ENCODE data around the gene GATB.

GATB gene

GRCh38 chr4:151669990-151670389, 90.8 kb downstream of the GATB start:
- H3K36me3 ChIP-seq (ENCODE audit: control insufficient read depth in 2 of 2, insufficient read depth in 2 of 2, low read length in 2 of 2), result peaks cover 10 to 18% of the 10 kb centered on the region in 2 donors
- no peaks in the 10 kb centered on the region for H3K4me1 ChIP-seq (ENCODE audit: control insufficient read depth in 2 of 2, insufficient read depth in 2 of 2, low read length in 2 of 2)
- H3K9ac ChIP-seq (ENCODE audit: low read depth in 1 of 2, low read length in 2 of 2), result no peak overlapping the region
- no peaks in the 10 kb centered on the region for H3K9me3 ChIP-seq (ENCODE audit: control insufficient read depth in 2 of 2, low read length in 2 of 2)
- H3K27ac ChIP-seq (ENCODE audit: low read depth in 2 of 2, low read length in 2 of 2), result no peak overlapping the region
- H3K4me3 ChIP-seq (ENCODE audit: low read length in 2 of 2), result no peak overlapping the region
- no peaks in the 10 kb centered on the region for H3K27me3 ChIP-seq (ENCODE audit: control insufficient read depth in 2 of 2, insufficient read depth in 2 of 2, low read length in 2 of 2)

- no peak overlapping the region for H3K27ac ChIP-seq (ENCODE audit: low read depth in 2 of 2, low read length in 2 of 2)
- peaks cover 10 to 26% of the 10 kb centered on the region in 2 donors for H3K36me3 ChIP-seq (ENCODE audit: control insufficient read depth in 2 of 2, insufficient read depth in 2 of 2, low read length in 2 of 2)
- no peak overlapping the region for H3K4me3 ChIP-seq (ENCODE audit: low read length in 2 of 2)
- H3K9ac ChIP-seq (ENCODE audit: low read depth in 1 of 2, low read length in 2 of 2), result no peak overlapping the region
- H3K9me3 ChIP-seq (ENCODE audit: control insufficient read depth in 2 of 2, low read length in 2 of 2), result no peaks in the 10 kb centered on the region
- no peaks in the 10 kb centered on the region for H3K4me1 ChIP-seq (ENCODE audit: control insufficient read depth in 2 of 2, insufficient read depth in 2 of 2, low read length in 2 of 2)
- H3K27me3 ChIP-seq (ENCODE audit: control insufficient read depth in 2 of 2, insufficient read depth in 2 of 2, low read length in 2 of 2), result no peaks in the 10 kb centered on the region
Observed at GRCh38 chr4:151668689-151669402, 92.0 kb downstream of the GATB start.

GRCh38 chr4:151667666-151668065, 93.1 kb downstream of the GATB start:
- Histone ChIP-seq H3K27me3 (ENCODE audit: control insufficient read depth in 2 of 2, insufficient read depth in 2 of 2, low read length in 2 of 2) (no peaks in the 10 kb centered on the region), H3K4me3 (ENCODE audit: low read length in 2 of 2) (no peak overlapping the region), H3K27ac (ENCODE audit: low read depth in 2 of 2, low read length in 2 of 2) (no peak overlapping the region), H3K36me3 (ENCODE audit: control insufficient read depth in 2 of 2, insufficient read depth in 2 of 2, low read length in 2 of 2) (peaks cover 14 to 29% of the 10 kb centered on the region in 2 donors), H3K4me1 (ENCODE audit: control insufficient read depth in 2 of 2, insufficient read depth in 2 of 2, low read length in 2 of 2) (no peaks in the 10 kb centered on the region), H3K9me3 (ENCODE audit: control insufficient read depth in 2 of 2, low read length in 2 of 2) (no peaks in the 10 kb centered on the region), H3K9ac (ENCODE audit: low read depth in 1 of 2, low read length in 2 of 2) (no peak overlapping the region)

- no peaks in the 10 kb centered on the region for H3K27me3 ChIP-seq (ENCODE audit: control insufficient read depth in 2 of 2, insufficient read depth in 2 of 2, low read length in 2 of 2)
- no peak overlapping the region for H3K27ac ChIP-seq (ENCODE audit: low read depth in 2 of 2, low read length in 2 of 2)
- H3K36me3 ChIP-seq (ENCODE audit: control insufficient read depth in 2 of 2, insufficient read depth in 2 of 2, low read length in 2 of 2), result peaks cover 14 to 29% of the 10 kb centered on the region in 2 donors
- no peak overlapping the region for H3K9ac ChIP-seq (ENCODE audit: low read depth in 1 of 2, low read length in 2 of 2)
- H3K4me1 ChIP-seq (ENCODE audit: control insufficient read depth in 2 of 2, insufficient read depth in 2 of 2, low read length in 2 of 2), result no peaks in the 10 kb centered on the region
- no peak overlapping the region for H3K4me3 ChIP-seq (ENCODE audit: low read length in 2 of 2)
- H3K9me3 ChIP-seq (ENCODE audit: control insufficient read depth in 2 of 2, low read length in 2 of 2), result no peaks in the 10 kb centered on the region
Observed at GRCh38 chr4:151667048-151667447, 93.8 kb downstream of the GATB start.

GRCh38 chr4:151666501-151666900, 94.3 kb downstream of the GATB start:
- Histone ChIP-seq H3K4me1 (ENCODE audit: control insufficient read depth in 2 of 2, insufficient read depth in 2 of 2, low read length in 2 of 2) (no peaks in the 10 kb centered on the region), H3K27ac (ENCODE audit: low read depth in 2 of 2, low read length in 2 of 2) (no peak overlapping the region), H3K9me3 (ENCODE audit: control insufficient read depth in 2 of 2, low read length in 2 of 2) (no peaks in the 10 kb centered on the region), H3K36me3 (ENCODE audit: control insufficient read depth in 2 of 2, insufficient read depth in 2 of 2, low read length in 2 of 2) (peaks cover 14 to 29% of the 10 kb centered on the region in 2 donors), H3K27me3 (ENCODE audit: control insufficient read depth in 2 of 2, insufficient read depth in 2 of 2, low read length in 2 of 2) (no peaks in the 10 kb centered on the region), H3K4me3 (ENCODE audit: low read length in 2 of 2) (no peak overlapping the region), H3K9ac (ENCODE audit: low read depth in 1 of 2, low read length in 2 of 2) (no peak overlapping the region)

- Histone ChIP-seq H3K9ac (ENCODE audit: low read depth in 1 of 2, low read length in 2 of 2) (no peak overlapping the region), H3K36me3 (ENCODE audit: control insufficient read depth in 2 of 2, insufficient read depth in 2 of 2, low read length in 2 of 2) (peaks cover 14 to 26% of the 10 kb centered on the region in 2 donors), H3K27me3 (ENCODE audit: control insufficient read depth in 2 of 2, insufficient read depth in 2 of 2, low read length in 2 of 2) (no peaks in the 10 kb centered on the region), H3K4me3 (ENCODE audit: low read length in 2 of 2) (no peak overlapping the region), H3K9me3 (ENCODE audit: control insufficient read depth in 2 of 2, low read length in 2 of 2) (no peaks in the 10 kb centered on the region), H3K4me1 (ENCODE audit: control insufficient read depth in 2 of 2, insufficient read depth in 2 of 2, low read length in 2 of 2) (no peaks in the 10 kb centered on the region), H3K27ac (ENCODE audit: low read depth in 2 of 2, low read length in 2 of 2) (no peak overlapping the region)
Observed at GRCh38 chr4:151665785-151666127, 95.1 kb downstream of the GATB start.

GRCh38 chr4:151665022-151665784, 95.6 kb downstream of the GATB start:
- Histone ChIP-seq H3K27me3 (ENCODE audit: control insufficient read depth in 2 of 2, insufficient read depth in 2 of 2, low read length in 2 of 2) (no peaks in the 10 kb centered on the region), H3K4me1 (ENCODE audit: control insufficient read depth in 2 of 2, insufficient read depth in 2 of 2, low read length in 2 of 2) (no peaks in the 10 kb centered on the region), H3K36me3 (ENCODE audit: control insufficient read depth in 2 of 2, insufficient read depth in 2 of 2, low read length in 2 of 2) (peaks cover 14 to 26% of the 10 kb centered on the region in 2 donors), H3K9me3 (ENCODE audit: control insufficient read depth in 2 of 2, low read length in 2 of 2) (no peaks in the 10 kb centered on the region), H3K4me3 (ENCODE audit: low read length in 2 of 2) (no peak overlapping the region), H3K9ac (ENCODE audit: low read depth in 1 of 2, low read length in 2 of 2) (no peak overlapping the region), H3K27ac (ENCODE audit: low read depth in 2 of 2, low read length in 2 of 2) (no peak overlapping the region)

- Histone ChIP-seq H3K36me3 (ENCODE audit: control insufficient read depth in 2 of 2, insufficient read depth in 2 of 2, low read length in 2 of 2) (peaks cover 13 to 22% of the 10 kb centered on the region in 2 donors), H3K9ac (ENCODE audit: low read depth in 1 of 2, low read length in 2 of 2) (no peak overlapping the region), H3K4me3 (ENCODE audit: low read length in 2 of 2) (no peak overlapping the region), H3K9me3 (ENCODE audit: control insufficient read depth in 2 of 2, low read length in 2 of 2) (no peaks in the 10 kb centered on the region), H3K4me1 (ENCODE audit: control insufficient read depth in 2 of 2, insufficient read depth in 2 of 2, low read length in 2 of 2) (no peaks in the 10 kb centered on the region), H3K27me3 (ENCODE audit: control insufficient read depth in 2 of 2, insufficient read depth in 2 of 2, low read length in 2 of 2) (no peaks in the 10 kb centered on the region), H3K27ac (ENCODE audit: low read depth in 2 of 2, low read length in 2 of 2) (no peak overlapping the region)
Observed at GRCh38 chr4:151664289-151664688, 96.5 kb downstream of the GATB start.

GRCh38 chr4:151663109-151663508, 97.7 kb downstream of the GATB start:
- H3K9me3 ChIP-seq (ENCODE audit: control insufficient read depth in 2 of 2, low read length in 2 of 2), result no peaks in the 10 kb centered on the region
- no peaks in the 10 kb centered on the region for H3K27me3 ChIP-seq (ENCODE audit: control insufficient read depth in 2 of 2, insufficient read depth in 2 of 2, low read length in 2 of 2)
- no peak overlapping the region for H3K27ac ChIP-seq (ENCODE audit: low read depth in 2 of 2, low read length in 2 of 2)
- no peaks in the 10 kb centered on the region for H3K4me1 ChIP-seq (ENCODE audit: control insufficient read depth in 2 of 2, insufficient read depth in 2 of 2, low read length in 2 of 2)
- H3K36me3 ChIP-seq (ENCODE audit: control insufficient read depth in 2 of 2, insufficient read depth in 2 of 2, low read length in 2 of 2), result peaks cover 10 to 22% of the 10 kb centered on the region in 2 donors
- no peak overlapping the region for H3K9ac ChIP-seq (ENCODE audit: low read depth in 1 of 2, low read length in 2 of 2)
- no peak overlapping the region for H3K4me3 ChIP-seq (ENCODE audit: low read length in 2 of 2)

GRCh38 chr4:151661873-151662272, 98.9 kb downstream of the GATB start:
- Histone ChIP-seq H3K4me1 (ENCODE audit: control insufficient read depth in 2 of 2, insufficient read depth in 2 of 2, low read length in 2 of 2) (no peaks in the 10 kb centered on the region), H3K9me3 (ENCODE audit: control insufficient read depth in 2 of 2, low read length in 2 of 2) (no peaks in the 10 kb centered on the region), H3K36me3 (ENCODE audit: control insufficient read depth in 2 of 2, insufficient read depth in 2 of 2, low read length in 2 of 2) (peaks cover 13 to 22% of the 10 kb centered on the region in 2 donors), H3K27me3 (ENCODE audit: control insufficient read depth in 2 of 2, insufficient read depth in 2 of 2, low read length in 2 of 2) (no peaks in the 10 kb centered on the region), H3K4me3 (ENCODE audit: low read length in 2 of 2) (no peak overlapping the region), H3K27ac (ENCODE audit: low read depth in 2 of 2, low read length in 2 of 2) (no peak overlapping the region), H3K9ac (ENCODE audit: low read depth in 1 of 2, low read length in 2 of 2) (no peak overlapping the region)
